Mesothelial cell of epicardium (in vitro differentiated cells): ENCODE data around the gene WSCD2. TPM values are rescaled to one million over a fixed set of nuclear protein-coding genes. Genes with fewer than 3 reads are reported as not detected.

Experiments used
- DNase-seq, 2 experiments: peaks; one replicate each; pipeline ENCODE4 v3.0.0; 2021; ENCODE audit warnings: low spot score in 2 of 2; ENCODE audit not compliant: unreplicated experiment in 2 of 2
- H3K27ac Mint-ChIP-seq: 2 replicates; pipeline ENCODE4 v1.8.0; 2021; ENCODE audit warnings: mixed read lengths
- H3K27me3 Mint-ChIP-seq: 2 replicates; pipeline ENCODE4 v1.8.0; 2021; ENCODE audit warnings: low read depth, mixed read lengths
- H3K36me3 Mint-ChIP-seq: 2 replicates; pipeline ENCODE4 v1.8.0; 2021; ENCODE audit warnings: mixed read lengths
- H3K4me1 Mint-ChIP-seq: 2 replicates; pipeline ENCODE4 v1.8.0; 2021; ENCODE audit warnings: mixed read lengths
- H3K4me3 Mint-ChIP-seq: 2 replicates; pipeline ENCODE4 v1.8.0; 2021; ENCODE audit warnings: mild to moderate bottlenecking, moderate library complexity, mixed read lengths
- H3K9me3 Mint-ChIP-seq: 2 replicates; pipeline ENCODE4 v1.8.0; 2021; ENCODE audit warnings: mixed read lengths
- CTCF ChIP-seq: fragments of 200-600 bp; sonication (generic); IDR thresholded peaks from one replicate; pipeline ENCODE4 v1.5.0; 2021; ENCODE audit warnings: antibody characterized with exemption; ENCODE audit not compliant: unreplicated experiment
- total RNA-seq: library from RNA; stranded (reverse); gene quantifications from 3 replicates; pipeline ENCODE4 v1.2.1, GENCODE V29; 2021

The WSCD2 gene
- total RNA-seq, 1 donor from 2014 or later, result 0.13 TPM

GRCh38 chr12:108090107-108090899 lies 38.8 kb upstream of the WSCD2 start:
- no peaks in the 10 kb centered on the region for H3K36me3 Mint-ChIP-seq
- peaks cover 23% of the 10 kb centered on the region for H3K9me3 Mint-ChIP-seq
- peaks cover 38% of the 10 kb centered on the region for H3K27me3 Mint-ChIP-seq
- H3K4me1 Mint-ChIP-seq, result no peaks in the 10 kb centered on the region
- no peak overlapping the region for H3K27ac Mint-ChIP-seq
- no peak overlapping the region for H3K4me3 Mint-ChIP-seq
- no peak for DNase-seq
- TF ChIP-seq CTCF, result no peak

GRCh38 chr12:108090932-108091678 lies 38.0 kb upstream of the WSCD2 start:
- no peaks in the 10 kb centered on the region for H3K36me3 Mint-ChIP-seq
- peaks cover 20% of the 10 kb centered on the region for H3K9me3 Mint-ChIP-seq
- no peak for TF ChIP-seq CTCF
- no peaks in the 10 kb centered on the region for H3K4me1 Mint-ChIP-seq
- H3K4me3 Mint-ChIP-seq, result no peak overlapping the region
- H3K27me3 Mint-ChIP-seq, result peaks cover 38% of the 10 kb centered on the region
- DNase-seq, result no peak
- H3K27ac Mint-ChIP-seq, result no peak overlapping the region

GRCh38 chr12:108091679-108092051 lies 37.4 kb upstream of the WSCD2 start:
- Mint-ChIP-seq H3K27ac (no peak overlapping the region), H3K27me3 (peaks cover 41% of the 10 kb centered on the region), H3K4me1 (no peaks in the 10 kb centered on the region), H3K9me3 (peaks cover 20% of the 10 kb centered on the region), H3K4me3 (no peak overlapping the region), H3K36me3 (no peaks in the 10 kb centered on the region)
- no peak for DNase-seq
- TF ChIP-seq CTCF, result no peak

GRCh38 chr12:108093209-108093608 lies 35.9 kb upstream of the WSCD2 start:
- H3K4me3 Mint-ChIP-seq, result no peak overlapping the region
- no peaks in the 10 kb centered on the region for H3K36me3 Mint-ChIP-seq
- peaks cover 7% of the 10 kb centered on the region for H3K9me3 Mint-ChIP-seq
- H3K27ac Mint-ChIP-seq, result no peak overlapping the region
- DNase-seq, result no peak
- peaks cover 55% of the 10 kb centered on the region for H3K27me3 Mint-ChIP-seq
- TF ChIP-seq CTCF, result no peak
- H3K4me1 Mint-ChIP-seq, result no peaks in the 10 kb centered on the region

GRCh38 chr12:108094056-108094649 lies 34.9 kb upstream of the WSCD2 start:
- no peaks in the 10 kb centered on the region for H3K4me1 Mint-ChIP-seq

More at GRCh38 chr12:108094056-108094649, 34.9 kb upstream of the WSCD2 start:
- Mint-ChIP-seq H3K36me3 (no peaks in the 10 kb centered on the region), H3K27me3 (peaks cover 63% of the 10 kb centered on the region), H3K4me3 (no peak overlapping the region), H3K27ac (no peak overlapping the region), H3K9me3 (no peaks in the 10 kb centered on the region)
- DNase-seq, result no peak
- TF ChIP-seq CTCF, result no peak
